Calu3 (cell line): ENCODE results near the gene PRRT1B. TPM values are rescaled to one million over a fixed set of nuclear protein-coding genes. Genes with fewer than 3 reads are reported as not detected.

Experiments used
- BruUV-seq: library from RNA; stranded (reverse); fragments of 400-500 nt; replicated peaks from 2 replicates; lab custom pipeline; 2021; lab: Mats Ljungman, UMichigan
- CTCF ChIA-PET: fragments of 300-600 bp; sonication (Branson Sonifier 250); formaldehyde crosslinking; loops from one replicate; lab custom pipeline; 2022; ENCODE audit warnings: antibody characterized with exemption; lab: Charles Lee
- DNase-seq: peaks from one replicate; pipeline ENCODE4 v3.0.0; 2022
- H3K27ac Mint-ChIP-seq: one replicate; pipeline ENCODE4 v1.8.0; 2022; ENCODE audit warnings: mixed read lengths; ENCODE audit not compliant: unreplicated experiment
- H3K27me3 Mint-ChIP-seq: one replicate; pipeline ENCODE4 v1.8.0; 2022; ENCODE audit warnings: mixed read lengths; ENCODE audit not compliant: unreplicated experiment
- H3K36me3 Mint-ChIP-seq: one replicate; pipeline ENCODE4 v1.8.0; 2022; ENCODE audit warnings: mild to moderate bottlenecking, moderate library complexity, mixed read lengths; ENCODE audit not compliant: insufficient read depth, unreplicated experiment
- H3K4me1 Mint-ChIP-seq: one replicate; pipeline ENCODE4 v1.8.0; 2022; ENCODE audit warnings: mild to moderate bottlenecking, low read depth, mixed read lengths; ENCODE audit not compliant: unreplicated experiment
- H3K4me3 Mint-ChIP-seq: one replicate; pipeline ENCODE4 v1.8.0; 2022; ENCODE audit warnings: mild to moderate bottlenecking, low read depth, moderate library complexity, mixed read lengths; ENCODE audit not compliant: unreplicated experiment
- H3K9me3 Mint-ChIP-seq: one replicate; pipeline ENCODE4 v1.8.0; 2022; ENCODE audit warnings: low read depth, mixed read lengths; ENCODE audit not compliant: unreplicated experiment
- CTCF ChIP-seq: fragments of 200-600 bp; IDR thresholded peaks from one replicate; pipeline ENCODE4 v1.8.0; 2022; ENCODE audit warnings: antibody characterized with exemption; ENCODE audit not compliant: unreplicated experiment
- intact Hi-C: fragments of 100-400 bp; cut with micrococcal nuclease; formaldehyde crosslinking; loops from one replicate; pipeline ENCODE4 v1.10.0; 2022; ENCODE audit not compliant: unreplicated experiment
- total RNA-seq: library from RNA; stranded (reverse); gene quantifications from 2 replicates; pipeline ENCODE4 v1.2.3, GENCODE V29; 2022

PRRT1B gene
- total RNA-seq, 1 experiment from 2014 or later = not detected

- H3K27me3 Mint-ChIP-seq = no peaks in the 10 kb centered on the region
- H3K27ac Mint-ChIP-seq = no peak overlapping the region
- no peaks in the 10 kb centered on the region for H3K9me3 Mint-ChIP-seq
- BruUV-seq = no TSS peak
- H3K36me3 Mint-ChIP-seq = no peaks in the 10 kb centered on the region
- intact Hi-C loops = no loop called here
- peaks cover 8% of the 10 kb centered on the region for H3K4me1 Mint-ChIP-seq
- no peak for DNase-seq
- no peak overlapping the region for H3K4me3 Mint-ChIP-seq
- CTCF ChIA-PET = no interaction called here
- TF ChIP-seq CTCF = no peak
Observed at GRCh38 chr9:131566158-131566557, 20.8 kb downstream of the PRRT1B start.

- no peaks in the 10 kb centered on the region for H3K4me1 Mint-ChIP-seq
- no peak for DNase-seq
- no peak overlapping the region for H3K27ac Mint-ChIP-seq
- H3K36me3 Mint-ChIP-seq = no peaks in the 10 kb centered on the region
- H3K4me3 Mint-ChIP-seq = no peak overlapping the region
- intact Hi-C loops = no loop called here
- no peaks in the 10 kb centered on the region for H3K27me3 Mint-ChIP-seq
- CTCF ChIA-PET = no interaction called here
- no peaks in the 10 kb centered on the region for H3K9me3 Mint-ChIP-seq
- BruUV-seq = no TSS peak
- no peak for TF ChIP-seq CTCF
Observed at GRCh38 chr9:131567910-131568309, 22.6 kb downstream of the PRRT1B start.

- Mint-ChIP-seq H3K9me3 (no peaks in the 10 kb centered on the region), H3K4me3 (no peak overlapping the region), H3K27me3 (no peaks in the 10 kb centered on the region), H3K27ac (no peak overlapping the region), H3K36me3 (no peaks in the 10 kb centered on the region), H3K4me1 (no peaks in the 10 kb centered on the region)
- no TSS peak for BruUV-seq
- no peak for TF ChIP-seq CTCF
- CTCF ChIA-PET = no interaction called here
- no peak for DNase-seq
- intact Hi-C loops = no loop called here
Observed at GRCh38 chr9:131574730-131575640, 29.7 kb downstream of the PRRT1B start.

- TF ChIP-seq CTCF = no peak
- Mint-ChIP-seq H3K4me1 (no peaks in the 10 kb centered on the region), H3K36me3 (no peaks in the 10 kb centered on the region), H3K27me3 (no peaks in the 10 kb centered on the region), H3K27ac (no peak overlapping the region), H3K9me3 (no peaks in the 10 kb centered on the region), H3K4me3 (no peak overlapping the region)
- DNase-seq = no peak
- intact Hi-C loops = no loop called here
- no TSS peak for BruUV-seq
- CTCF ChIA-PET = interaction anchor here (0.6 to 0.8 kb wide), 2 partner anchors 82 to 112 kb away, joined by 3 to 6 read pairs; no protein-coding TSS in a partner anchor
Observed at GRCh38 chr9:131575946-131576853, 30.9 kb downstream of the PRRT1B start.
